ENCODE data around the gene ZNF644. TPM values are rescaled to one million over a fixed set of nuclear protein-coding genes. Genes with fewer than 3 reads are reported as not detected.
"Not testable (repeated sequence)": the region's sequence is repeated elsewhere in the genome, so short reads cannot be mapped to it uniquely, and the experiment has no call there.

ZNF644 gene
- total and polyA plus RNA-seq, 4 donors, result 6.8 to 38.8 (median 27.2) TPM

DNA sequence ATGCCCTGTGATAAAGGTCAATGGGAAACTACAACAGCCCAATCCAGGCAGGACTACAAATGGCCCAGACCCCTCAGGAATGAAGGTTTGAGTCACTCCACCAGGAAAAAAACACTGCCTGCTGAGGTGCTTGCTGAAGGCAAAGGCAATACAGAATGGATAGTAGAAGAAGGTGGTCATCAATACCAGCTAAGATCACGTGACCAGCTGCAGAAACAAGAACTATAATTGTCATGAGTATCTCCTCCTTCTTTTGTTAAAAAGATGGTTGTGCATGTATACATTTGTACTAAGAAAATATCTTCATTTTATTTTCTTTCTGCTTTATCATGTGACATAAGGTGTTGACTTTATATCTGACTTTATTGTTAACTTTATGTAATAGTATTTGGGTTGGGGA is 23.4 kb upstream of the ZNF644 start (continued):
- no peak for TF ChIP-seq CTCF (IDR thresholded peaks at IDR 0.05; ENCODE audit: low read depth, low read length, missing input control)
- TF ChIP-seq FOXA1 (IDR thresholded peaks at IDR 0.05), result no peak
- no peak for TF ChIP-seq NR2F2 (IDR thresholded peaks at IDR 0.05)
- TF ChIP-seq JUND (IDR thresholded peaks at IDR 0.05), result no peak
- no peak for TF ChIP-seq FOXA2 (IDR thresholded peaks at IDR 0.05)
- no peak for TF ChIP-seq ATF3 (IDR thresholded peaks at IDR 0.05)

- not testable (repeated sequence) for H3K9ac ChIP-seq (ENCODE audit: low read depth in 1 of 2, low read length in 2 of 2); H3K9me3 ChIP-seq (ENCODE audit: control insufficient read depth in 4 of 4, low read length in 3 of 4); H3K36me3 ChIP-seq (ENCODE audit: control insufficient read depth in 4 of 4, insufficient read depth in 3 of 4, low read depth in 1 of 4, low read length in 3 of 4); H3K4me1 ChIP-seq (ENCODE audit: control insufficient read depth in 4 of 4, insufficient read depth in 4 of 4, low read length in 3 of 4); H3K27ac ChIP-seq (ENCODE audit: low read depth in 1 of 2, low read length in 2 of 2); H3K4me3 ChIP-seq (ENCODE audit: low read depth in 1 of 3, low read length in 3 of 3); DNase-seq (ENCODE audit: low spot score); H3K27me3 ChIP-seq (ENCODE audit: control insufficient read depth in 4 of 4, insufficient read depth in 4 of 4, low read length in 3 of 4)
- WGBS, result 69% methylated on average over 2 of the region's 2 CpGs
These were observed 22.9 kb upstream of the ZNF644 start for GRCh38 chr1:91044776-91045175.

- not testable (repeated sequence) for H3K27ac ChIP-seq (ENCODE audit: low read depth in 1 of 2, low read length in 2 of 2); H3K4me3 ChIP-seq (ENCODE audit: low read depth in 1 of 3, low read length in 3 of 3); H3K4me1 ChIP-seq (ENCODE audit: control insufficient read depth in 4 of 4, insufficient read depth in 4 of 4, low read length in 3 of 4); H3K9ac ChIP-seq (ENCODE audit: low read depth in 1 of 2, low read length in 2 of 2); H3K9me3 ChIP-seq (ENCODE audit: control insufficient read depth in 4 of 4, low read length in 3 of 4); H3K36me3 ChIP-seq (ENCODE audit: control insufficient read depth in 4 of 4, insufficient read depth in 3 of 4, low read depth in 1 of 4, low read length in 3 of 4); DNase-seq (ENCODE audit: low spot score); H3K27me3 ChIP-seq (ENCODE audit: control insufficient read depth in 4 of 4, insufficient read depth in 4 of 4, low read length in 3 of 4)
- 81% methylated on average over 2 of the region's 2 CpGs for WGBS
These were observed 20.5 kb upstream of the ZNF644 start for GRCh38 chr1:91042372-91042771.

DNA sequence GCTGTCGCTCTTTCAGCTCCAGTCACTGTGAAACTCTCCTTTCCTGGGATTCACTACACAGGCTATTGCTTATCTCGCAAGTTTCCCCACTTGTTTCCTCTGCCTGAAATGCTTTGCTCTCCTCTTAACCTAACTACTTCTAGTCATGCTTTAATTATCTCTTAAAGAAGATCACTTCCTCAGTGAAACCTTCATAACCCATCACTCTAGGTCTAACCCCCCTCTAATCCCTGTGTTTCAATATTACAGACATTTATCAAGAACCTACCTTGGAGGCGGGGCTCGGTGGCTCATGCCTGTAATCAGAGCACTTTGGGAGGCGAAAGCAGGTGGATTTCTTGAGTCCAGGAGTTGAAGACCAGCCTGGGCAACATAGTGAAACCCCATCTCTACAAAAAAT is 16.7 kb upstream of the ZNF644 start:
- no peak overlapping the region for H3K9ac ChIP-seq (ENCODE audit: low read depth in 1 of 2, low read length in 2 of 2)
- 94% methylated on average over 5 of the region's 5 CpGs for WGBS
- H3K36me3 ChIP-seq (ENCODE audit: control insufficient read depth in 4 of 4, insufficient read depth in 3 of 4, low read depth in 1 of 4, low read length in 3 of 4), result no peaks in the 10 kb centered on the region
- H3K27ac ChIP-seq (ENCODE audit: low read depth in 1 of 2, low read length in 2 of 2), result no peak overlapping the region
- H3K27me3 ChIP-seq (ENCODE audit: control insufficient read depth in 4 of 4, insufficient read depth in 4 of 4, low read length in 3 of 4), result no peaks in the 10 kb centered on the region
- peaks cover 0 to 2% (median 0%) of the 10 kb centered on the region in 4 donors for H3K4me1 ChIP-seq (ENCODE audit: control insufficient read depth in 4 of 4, insufficient read depth in 4 of 4, low read length in 3 of 4)
- DNase-seq (ENCODE audit: low spot score), result no peak
- no peak overlapping the region for H3K4me3 ChIP-seq (ENCODE audit: low read depth in 1 of 3, low read length in 3 of 3)
- H3K9me3 ChIP-seq (ENCODE audit: control insufficient read depth in 4 of 4, low read length in 3 of 4), result peaks cover 0 to 3% (median under 1%) of the 10 kb centered on the region in 4 donors
- no peak for TF ChIP-seq EGR1 (IDR thresholded peaks at IDR 0.05; ENCODE audit: low read depth in 2 of 2)
- TF ChIP-seq, protein P1, sequence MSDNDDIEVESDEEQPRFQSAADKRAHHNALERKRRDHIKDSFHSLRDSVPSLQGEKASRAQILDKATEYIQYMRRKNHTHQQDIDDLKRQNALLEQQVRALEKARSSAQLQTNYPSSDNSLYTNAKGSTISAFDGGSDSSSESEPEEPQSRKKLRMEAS (IDR thresholded peaks at IDR 0.05), result no peak
- TF ChIP-seq ZBTB33 (IDR thresholded peaks at IDR 0.05), result no peak
- TF ChIP-seq, protein P2, sequence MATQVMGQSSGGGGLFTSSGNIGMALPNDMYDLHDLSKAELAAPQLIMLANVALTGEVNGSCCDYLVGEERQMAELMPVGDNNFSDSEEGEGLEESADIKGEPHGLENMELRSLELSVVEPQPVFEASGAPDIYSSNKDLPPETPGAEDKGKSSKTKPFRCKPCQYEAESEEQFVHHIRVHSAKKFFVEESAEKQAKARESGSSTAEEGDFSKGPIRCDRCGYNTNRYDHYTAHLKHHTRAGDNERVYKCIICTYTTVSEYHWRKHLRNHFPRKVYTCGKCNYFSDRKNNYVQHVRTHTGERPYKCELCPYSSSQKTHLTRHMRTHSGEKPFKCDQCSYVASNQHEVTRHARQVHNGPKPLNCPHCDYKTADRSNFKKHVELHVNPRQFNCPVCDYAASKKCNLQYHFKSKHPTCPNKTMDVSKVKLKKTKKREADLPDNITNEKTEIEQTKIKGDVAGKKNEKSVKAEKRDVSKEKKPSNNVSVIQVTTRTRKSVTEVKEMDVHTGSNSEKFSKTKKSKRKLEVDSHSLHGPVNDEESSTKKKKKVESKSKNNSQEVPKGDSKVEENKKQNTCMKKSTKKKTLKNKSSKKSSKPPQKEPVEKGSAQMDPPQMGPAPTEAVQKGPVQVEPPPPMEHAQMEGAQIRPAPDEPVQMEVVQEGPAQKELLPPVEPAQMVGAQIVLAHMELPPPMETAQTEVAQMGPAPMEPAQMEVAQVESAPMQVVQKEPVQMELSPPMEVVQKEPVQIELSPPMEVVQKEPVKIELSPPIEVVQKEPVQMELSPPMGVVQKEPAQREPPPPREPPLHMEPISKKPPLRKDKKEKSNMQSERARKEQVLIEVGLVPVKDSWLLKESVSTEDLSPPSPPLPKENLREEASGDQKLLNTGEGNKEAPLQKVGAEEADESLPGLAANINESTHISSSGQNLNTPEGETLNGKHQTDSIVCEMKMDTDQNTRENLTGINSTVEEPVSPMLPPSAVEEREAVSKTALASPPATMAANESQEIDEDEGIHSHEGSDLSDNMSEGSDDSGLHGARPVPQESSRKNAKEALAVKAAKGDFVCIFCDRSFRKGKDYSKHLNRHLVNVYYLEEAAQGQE (IDR thresholded peaks at IDR 0.05), result no peak
- no peak for TF ChIP-seq FOXA1 (IDR thresholded peaks at IDR 0.05)
- TF ChIP-seq TAF1 (conservative IDR thresholded peaks at IDR 0.05), result no peak
- TF ChIP-seq CTCF (IDR thresholded peaks at IDR 0.05; ENCODE audit: low read depth, low read length, missing input control), result no peak
- TF ChIP-seq HNF4G (IDR thresholded peaks at IDR 0.05), result no peak
- TF ChIP-seq NR2F2 (IDR thresholded peaks at IDR 0.05), result no peak
- no peak for TF ChIP-seq ATF3 (IDR thresholded peaks at IDR 0.05)
- no peak for TF ChIP-seq RXRA (IDR thresholded peaks at IDR 0.05)
- TF ChIP-seq FOXA2 (IDR thresholded peaks at IDR 0.05), result no peak
- TF ChIP-seq SP1 (IDR thresholded peaks at IDR 0.05), result no peak
- no peak for TF ChIP-seq GABPA (IDR thresholded peaks at IDR 0.05 in 1 of 2, conservative IDR thresholded peaks at IDR 0.05 in 1 of 2)
- no peak for TF ChIP-seq HNF4A (conservative IDR thresholded peaks at IDR 0.05)
